ENCODE results near the gene TOMM40L.

TOMM40L gene

GRCh38 chr1:161238039-161238473, 12.2 kb downstream of the TOMM40L start, which contains the start of gene NR1I3:
Gene NR1I3, minus strand, starts transcription at chr1:161238203. Its CDS starts 1,638 bp downstream, at chr1:161236565.
- TF ChIP-seq FOXP2 (optimal IDR thresholded peaks at IDR 0.05; ENCODE audit: borderline replicate concordance, extremely low read depth, extremely low read length, insufficient read depth) (no peak), TAF1 (IDR thresholded peaks at IDR 0.05; ENCODE audit: borderline replicate concordance, insufficient read depth, low read length) (no peak)

GRCh38 chr1:161241682-161242081, 15.8 kb downstream of the TOMM40L start:
- TF ChIP-seq, protein P1, sequence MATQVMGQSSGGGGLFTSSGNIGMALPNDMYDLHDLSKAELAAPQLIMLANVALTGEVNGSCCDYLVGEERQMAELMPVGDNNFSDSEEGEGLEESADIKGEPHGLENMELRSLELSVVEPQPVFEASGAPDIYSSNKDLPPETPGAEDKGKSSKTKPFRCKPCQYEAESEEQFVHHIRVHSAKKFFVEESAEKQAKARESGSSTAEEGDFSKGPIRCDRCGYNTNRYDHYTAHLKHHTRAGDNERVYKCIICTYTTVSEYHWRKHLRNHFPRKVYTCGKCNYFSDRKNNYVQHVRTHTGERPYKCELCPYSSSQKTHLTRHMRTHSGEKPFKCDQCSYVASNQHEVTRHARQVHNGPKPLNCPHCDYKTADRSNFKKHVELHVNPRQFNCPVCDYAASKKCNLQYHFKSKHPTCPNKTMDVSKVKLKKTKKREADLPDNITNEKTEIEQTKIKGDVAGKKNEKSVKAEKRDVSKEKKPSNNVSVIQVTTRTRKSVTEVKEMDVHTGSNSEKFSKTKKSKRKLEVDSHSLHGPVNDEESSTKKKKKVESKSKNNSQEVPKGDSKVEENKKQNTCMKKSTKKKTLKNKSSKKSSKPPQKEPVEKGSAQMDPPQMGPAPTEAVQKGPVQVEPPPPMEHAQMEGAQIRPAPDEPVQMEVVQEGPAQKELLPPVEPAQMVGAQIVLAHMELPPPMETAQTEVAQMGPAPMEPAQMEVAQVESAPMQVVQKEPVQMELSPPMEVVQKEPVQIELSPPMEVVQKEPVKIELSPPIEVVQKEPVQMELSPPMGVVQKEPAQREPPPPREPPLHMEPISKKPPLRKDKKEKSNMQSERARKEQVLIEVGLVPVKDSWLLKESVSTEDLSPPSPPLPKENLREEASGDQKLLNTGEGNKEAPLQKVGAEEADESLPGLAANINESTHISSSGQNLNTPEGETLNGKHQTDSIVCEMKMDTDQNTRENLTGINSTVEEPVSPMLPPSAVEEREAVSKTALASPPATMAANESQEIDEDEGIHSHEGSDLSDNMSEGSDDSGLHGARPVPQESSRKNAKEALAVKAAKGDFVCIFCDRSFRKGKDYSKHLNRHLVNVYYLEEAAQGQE (IDR thresholded peaks at IDR 0.05; ENCODE audit: insufficient read depth in 1 of 2, low read depth in 2 of 2, low read length in 2 of 2) = no peak
- no peak for TF ChIP-seq FOXP2 (optimal IDR thresholded peaks at IDR 0.05; ENCODE audit: borderline replicate concordance, extremely low read depth, extremely low read length, insufficient read depth)
- no peak for TF ChIP-seq POLR2AphosphoS5 (IDR thresholded peaks at IDR 0.05; ENCODE audit: low read depth, low read length)
- no peak for TF ChIP-seq TAF1 (IDR thresholded peaks at IDR 0.05; ENCODE audit: borderline replicate concordance, insufficient read depth, low read length)
- no peak for TF ChIP-seq SIN3A (IDR thresholded peaks at IDR 0.05; ENCODE audit: borderline replicate concordance, insufficient read depth, low read length)

GRCh38 chr1:161242313-161242712, 16.5 kb downstream of the TOMM40L start:
- no peak for TF ChIP-seq SIN3A (IDR thresholded peaks at IDR 0.05; ENCODE audit: borderline replicate concordance, insufficient read depth, low read length)

GRCh38 chr1:161244888-161245287, 19.0 kb downstream of the TOMM40L start:
- TF ChIP-seq FOXP2 (optimal IDR thresholded peaks at IDR 0.05; ENCODE audit: borderline replicate concordance, extremely low read depth, extremely low read length, insufficient read depth) (no peak), TAF1 (IDR thresholded peaks at IDR 0.05; ENCODE audit: borderline replicate concordance, insufficient read depth, low read length) (no peak), POLR2AphosphoS5 (IDR thresholded peaks at IDR 0.05; ENCODE audit: low read depth, low read length) (no peak), SIN3A (IDR thresholded peaks at IDR 0.05; ENCODE audit: borderline replicate concordance, insufficient read depth, low read length) (no peak)
- TF ChIP-seq, protein P1 (IDR thresholded peaks at IDR 0.05; ENCODE audit: insufficient read depth in 1 of 2, low read depth in 2 of 2, low read length in 2 of 2) = no peak

DNA sequence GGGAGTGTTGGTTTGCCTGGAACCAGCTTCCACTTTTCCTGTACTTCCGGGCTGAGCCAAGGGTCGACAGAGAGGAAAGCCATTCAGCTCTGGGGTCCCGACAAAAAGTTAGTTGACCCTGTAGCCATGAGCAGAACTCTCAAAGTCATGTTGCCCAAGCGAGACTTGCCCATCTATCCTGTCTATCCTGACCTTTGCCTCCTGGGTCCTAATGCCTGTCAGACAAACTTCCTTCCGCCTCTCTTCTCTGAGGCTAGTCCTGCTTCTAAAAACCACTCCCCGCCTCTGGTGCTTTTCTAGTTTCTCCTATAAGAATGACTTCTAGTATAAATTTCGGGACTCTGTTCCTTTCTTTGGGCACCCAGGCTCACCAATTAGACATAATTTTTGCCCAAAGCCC, 25.0 kb downstream of the TOMM40L start:
- TF ChIP-seq, protein P1 (IDR thresholded peaks at IDR 0.05; ENCODE audit: insufficient read depth in 1 of 2, low read depth in 2 of 2, low read length in 2 of 2) = no peak
- TF ChIP-seq TAF1 (IDR thresholded peaks at IDR 0.05; ENCODE audit: borderline replicate concordance, insufficient read depth, low read length) = no peak

- TF ChIP-seq SIN3A (IDR thresholded peaks at IDR 0.05; ENCODE audit: borderline replicate concordance, insufficient read depth, low read length) (no peak), POLR2AphosphoS5 (IDR thresholded peaks at IDR 0.05; ENCODE audit: low read depth, low read length) (no peak), FOXP2 (optimal IDR thresholded peaks at IDR 0.05; ENCODE audit: borderline replicate concordance, extremely low read depth, extremely low read length, insufficient read depth) (no peak), TAF1 (IDR thresholded peaks at IDR 0.05; ENCODE audit: borderline replicate concordance, insufficient read depth, low read length) (no peak)
- TF ChIP-seq, protein P1 (IDR thresholded peaks at IDR 0.05; ENCODE audit: insufficient read depth in 1 of 2, low read depth in 2 of 2, low read length in 2 of 2) = no peak
Observed at GRCh38 chr1:161251579-161251978, 25.7 kb downstream of the TOMM40L start.
